NCI-H460 (cell line): ENCODE measurements around the gene DOCK11. TPM values are rescaled to one million over a fixed set of nuclear protein-coding genes. Genes with fewer than 3 reads are reported as not detected.

Experiments used
- DNase-seq: peaks from one replicate; pipeline ENCODE4 v3.0.0-alpha.2; 2016; ENCODE audit warnings: low read depth; ENCODE audit errors: extremely low read depth
- total RNA-seq: library from RNA; depleted of rRNA; stranded (reverse); fragments of >200 nt; shearing (Covaris generic); gene quantifications from 2 replicates; pipeline ENCODE4 v1.2.3, GENCODE V29; 2014

Gene DOCK11
- total RNA-seq, 1 experiment from 2014 or later = 25.0 TPM

- DNase-seq = no peak
These were observed 32.6 kb downstream of the DOCK11 start for GRCh38 chrX:118528071-118528737.

- no peak for DNase-seq
These were observed 34.8 kb downstream of the DOCK11 start for GRCh38 chrX:118530219-118530911.

GRCh38 chrX:118534716-118535493 lies 39.3 kb downstream of the DOCK11 start:
- DNase-seq = peak; percentile 61

- DNase-seq = no peak
These were observed 40.6 kb downstream of the DOCK11 start for GRCh38 chrX:118536204-118536603.

- DNase-seq = no peak
These were observed 41.3 kb downstream of the DOCK11 start for GRCh38 chrX:118536687-118537461.

GRCh38 chrX:118538386-118538785 lies 42.8 kb downstream of the DOCK11 start:
- no peak for DNase-seq

GRCh38 chrX:118540342-118540741 lies 44.7 kb downstream of the DOCK11 start:
- DNase-seq = no peak

- no peak for DNase-seq
These were observed 45.9 kb downstream of the DOCK11 start for GRCh38 chrX:118541482-118541881.

- DNase-seq = no peak
These were observed 49.9 kb downstream of the DOCK11 start for GRCh38 chrX:118545510-118545909.

- DNase-seq = no peak
These were observed 53.2 kb downstream of the DOCK11 start for GRCh38 chrX:118548841-118549240.

- DNase-seq = no peak
These were observed 55.2 kb downstream of the DOCK11 start for GRCh38 chrX:118550792-118551191.

GRCh38 chrX:118551426-118551825 lies 55.8 kb downstream of the DOCK11 start:
- peak; percentile 42 for DNase-seq

- peak; percentile 83 for DNase-seq
These were observed 56.7 kb downstream of the DOCK11 start for GRCh38 chrX:118552121-118552900.

GRCh38 chrX:118553042-118553710 lies 57.6 kb downstream of the DOCK11 start:
- no peak for DNase-seq

- no peak for DNase-seq
These were observed 58.9 kb downstream of the DOCK11 start for GRCh38 chrX:118554511-118554910.

GRCh38 chrX:118558926-118559325 lies 63.3 kb downstream of the DOCK11 start:
- DNase-seq = no peak

GRCh38 chrX:118560489-118560888 lies 64.9 kb downstream of the DOCK11 start:
- DNase-seq = no peak

GRCh38 chrX:118562582-118563164 lies 67.1 kb downstream of the DOCK11 start:
- no peak for DNase-seq

GRCh38 chrX:118564498-118564897 lies 68.9 kb downstream of the DOCK11 start:
- no peak for DNase-seq
